A549 (cell line): Measurements from ENCODE around the gene ATG9A. TPM values are rescaled to one million over a fixed set of nuclear protein-coding genes. Genes with fewer than 3 reads are reported as not detected.
A peak's percentile ranks its signal among the peaks of the same experiment; 100 is the strongest.

Source experiments
- ATAC-seq, 2 experiments: fragments of 200-7000 bp in 1 of 2; fragments of >200 bp in 1 of 2; cut with Nextera tagmentation in 1 of 2; cut with Tn5 transposase in 1 of 2; 3 replicates each; pipeline versions ENCODE4 v1.8.0 to v1.9.1; 2018 to 2020; ENCODE audit warnings: mild to moderate bottlenecking in 1 of 2, moderate library complexity in 1 of 2
- CTCF ChIA-PET: fragments of 300-600 bp; sonication (Branson Sonifier 250); formaldehyde crosslinking; extraction: SDS; loops from one replicate; lab custom pipeline; 2021; ENCODE audit warnings: antibody characterized with exemption, inconsistent platforms; lab: Yijun Ruan, JAX
- POLR2A ChIA-PET: fragments of 350-600 bp; formaldehyde crosslinking; extraction: SDS; loops from one replicate; lab custom pipeline; 2021; ENCODE audit warnings: antibody characterized with exemption, inconsistent platforms; lab: Yijun Ruan, JAX
- DNase-seq, 2 experiments: peaks; one replicate each; pipeline versions ENCODE4 v3.0.0 to v3.0.0-alpha.2; 2011 to 2016; ENCODE audit warnings: low read depth in 1 of 2, low spot score in 1 of 2
- FAIRE-seq: peaks from 2 replicates; lab custom pipeline; 2011; peaks lifted over from hg19 to GRCh38; lab: Jason Lieb, UNC
- H3K27ac ChIP-seq, 2 experiments: fragments of >200 bp; sonication (Bioruptor Twin); formaldehyde crosslinking; 3 replicates each; pipeline ENCODE4 v1.5.1; 2016 to 2017
- H3K4me1 ChIP-seq: fragments of >200 bp; sonication (Bioruptor Twin); formaldehyde crosslinking; 3 replicates; pipeline ENCODE4 v1.6.1; 2016
- H3K4me2 ChIP-seq: fragments of >200 bp; sonication (Bioruptor Twin); formaldehyde crosslinking; 3 replicates; pipeline ENCODE4 v1.6.1; 2016
- H3K4me3 ChIP-seq: fragments of >200 bp; sonication (Bioruptor Twin); formaldehyde crosslinking; 3 replicates; pipeline ENCODE4 v1.5.1; 2016
- H3K9me3 ChIP-seq: fragments of >200 bp; sonication (Bioruptor Twin); formaldehyde crosslinking; 3 replicates; pipeline ENCODE4 v1.6.1; 2016
- CHD2 ChIP-seq: fragments of 150-350 bp; IDR thresholded peaks from 2 replicates; pipeline ENCODE4 v1.6.1; 2014; ENCODE audit warnings: low read length; ENCODE audit not compliant: partially characterized antibody
- CHD4 ChIP-seq: fragments of 200-600 bp; sonication (generic); IDR thresholded peaks from 2 replicates; pipeline ENCODE4 v1.6.1; 2016; ENCODE audit warnings: antibody characterized with exemption, mild to moderate bottlenecking, borderline replicate concordance
- E2F6 ChIP-seq: IDR thresholded peaks from 2 replicates; pipeline ENCODE4 v1.6.1; 2012; ENCODE audit warnings: low read depth, borderline replicate concordance
- ELK1 ChIP-seq: fragments of 150-350 bp; IDR thresholded peaks from 2 replicates; pipeline ENCODE4 v1.6.1; 2014; ENCODE audit warnings: low read depth, mild to moderate bottlenecking, low read length
- FOSL2 ChIP-seq, 2 experiments: fragments of 450-650 bp in 1 of 2; fragments of >200 bp in 1 of 2; sonication (Bioruptor Twin) in 1 of 2; formaldehyde crosslinking; IDR thresholded peaks; 2 replicates each; pipeline versions ENCODE4 v1.5.0 to v1.6.1; 2016 to 2020; ENCODE audit warnings: mild to moderate bottlenecking in 1 of 2, moderate library complexity in 1 of 2
- HEYL ChIP-seq: fragments of 250-450 bp; sonication (Bioruptor Pico); IDR thresholded peaks from 2 replicates; pipeline ENCODE4 v1.8.0; 2021; ENCODE audit warnings: mild to moderate bottlenecking, moderate library complexity
- HOXA7 ChIP-seq: fragments of 250-450 bp; sonication (Bioruptor Pico); IDR thresholded peaks from 2 replicates; pipeline ENCODE4 v1.5.0; 2020; ENCODE audit warnings: mild to moderate bottlenecking, moderate library complexity
- JUN ChIP-seq, 2 experiments: fragments of >200 bp; sonication (Bioruptor Twin); formaldehyde crosslinking; IDR thresholded peaks; 2 replicates in 1 of 2; 3 replicates in 1 of 2; pipeline ENCODE4 v1.6.1; 2016 to 2017
- KDM1A ChIP-seq: fragments of 200-600 bp; sonication (generic); IDR thresholded peaks from 2 replicates; pipeline ENCODE4 v1.6.1; 2016; ENCODE audit warnings: low read depth, mild to moderate bottlenecking
- NR3C1 ChIP-seq: fragments of >200 bp; sonication (Bioruptor Twin); formaldehyde crosslinking; IDR thresholded peaks from 3 replicates; pipeline ENCODE4 v1.6.1; 2017
- POLR2A ChIP-seq: IDR thresholded peaks from 2 replicates; pipeline ENCODE4 v1.6.1; 2012; ENCODE audit warnings: mild to moderate bottlenecking, low read length
- RFX5 ChIP-seq: fragments of 450-650 bp; IDR thresholded peaks from 2 replicates; pipeline ENCODE4 v1.7.1; 2014; ENCODE audit warnings: antibody characterized with exemption, mild to moderate bottlenecking, moderate library complexity
- WGBS: methylation state at CpG from one replicate; pipeline ENCODE4 v1.1.6; 2017; ENCODE audit errors: missing lambda C conversion rate; 5-methylcytosine and 5-hydroxymethylcytosine counted together
- polyA plus RNA-seq, 4 experiments: library from polyadenylated mRNA; depleted of rRNA in 3 of 4; stranded (reverse); fragments of >200 nt; fragmentation: RNase III in 1 of 4; extraction: RNeasy Plus Mini Kit Qiagen cat#74134 plus additional on column Dnase treatment in 1 of 4; gene quantifications; 2 replicates in 3 of 4; 3 replicates in 1 of 4; pipeline ENCODE4 v1.2.3, GENCODE V29; 2011 to 2017

The ATG9A gene
- polyA plus RNA-seq, 2 of the 4 experiments (the other 2 are of a cell fraction) = 41.9 to 75.2 TPM

DNA sequence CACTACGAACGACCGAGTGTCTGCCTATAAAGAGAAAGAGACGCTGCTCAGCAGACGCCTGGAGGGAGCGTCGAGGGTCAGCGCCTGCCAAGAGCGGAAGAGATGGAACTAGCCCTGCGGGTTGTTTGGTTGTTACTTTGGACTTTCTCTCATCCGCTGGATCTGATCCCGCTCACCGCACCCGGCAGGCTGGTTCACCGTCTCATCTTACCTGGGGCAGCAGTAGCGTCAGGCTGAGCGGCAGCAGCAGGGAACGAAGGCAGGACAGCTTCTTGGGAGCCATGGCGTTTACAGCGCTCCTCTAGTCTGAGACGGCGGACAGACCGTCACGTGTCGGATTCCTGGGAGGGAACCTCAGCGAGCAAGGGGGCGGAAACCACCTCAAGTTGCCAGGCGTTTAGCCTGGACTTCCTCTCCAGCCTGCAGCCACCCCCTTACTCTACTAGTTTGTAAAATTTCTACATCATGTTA is 13.9 kb upstream of the ATG9A start:
- FAIRE-seq (no peak), ATAC-seq (no peak), DNase-seq (no peak)
- peaks cover 32% of the 10 kb centered on the region for H3K4me1 ChIP-seq
- TF ChIP-seq POLR2A (0 out of 2 replicates have a peak, but pooled peaks have one; percentile 11), ELK1 (no peak)
- POLR2A ChIA-PET = interaction anchor here (0.6 kb wide), 1 partner anchor 30 kb away, joined by 7 read pairs; no protein-coding TSS in a partner anchor
- H3K4me3 ChIP-seq = no peak overlapping the region
- 89% methylated on average over 28 of the region's 28 CpGs for WGBS
- no peak overlapping the region for H3K27ac ChIP-seq
- H3K9me3 ChIP-seq = no peaks in the 10 kb centered on the region
- CTCF ChIA-PET = interaction anchor here (2.8 to 3.4 kb wide), 2 partner anchors 35 to 51 kb away, joined by 19 to 20 read pairs; partner anchors contain the start of gene DNAJB2
- no peak overlapping the region for H3K4me2 ChIP-seq

DNA sequence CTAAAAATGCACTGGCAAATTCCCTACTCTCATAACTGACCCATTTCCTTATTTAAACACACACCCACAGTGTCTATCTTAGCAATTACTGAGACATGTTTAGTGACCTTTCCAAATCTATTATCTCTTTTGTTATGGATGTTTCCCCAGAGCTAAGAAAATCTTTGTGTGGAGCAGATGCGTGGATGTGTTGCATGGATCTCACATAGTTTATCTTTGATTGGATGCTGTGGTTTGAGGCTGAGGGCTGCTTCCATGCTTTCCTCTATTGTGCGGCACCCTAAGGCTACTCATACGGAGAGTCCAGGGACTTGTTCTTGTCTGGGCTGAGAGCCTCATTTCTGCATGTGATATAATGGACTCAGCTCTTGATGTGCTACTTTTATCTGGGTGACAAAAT is 4.9 kb upstream of the ATG9A start:
- Histone ChIP-seq H3K4me3 (no peak overlapping the region), H3K4me1 (peaks cover 8% of the 10 kb centered on the region; the same call in 2 of the 3 replicates), H3K4me2 (no peak overlapping the region)
- ATAC-seq = no peak
- no peak for DNase-seq
- WGBS = 93% methylated on average over 3 of the region's 3 CpGs
- TF ChIP-seq RFX5 (no peak), HOXA7 (CRISPR knock-in tag) (no peak), HEYL (CRISPR knock-in tag) (no peak), NR3C1 (no peak), CHD2 (no peak), POLR2A (no peak)
- TF ChIP-seq, all 56 proteins: peak for 0
- no peak for FAIRE-seq
- ChIA-PET CTCF (interaction anchor here (1.0 to 9.4 kb wide), 8 partner anchors 11 to 75 kb away, joined by 3 to 86 read pairs (median 4); partner anchors contain the start of genes GLB1L and STK16), POLR2A (interaction anchor here (1.2 kb wide), 1 partner anchor 11 kb away, joined by 5 read pairs; the partner anchor contains the start of genes GLB1L and STK16)
- Histone ChIP-seq H3K9me3 (no peaks in the 10 kb centered on the region), H3K27ac (no peak overlapping the region)

- WGBS = 2% methylated on average over 18 of the region's 24 CpGs
- TF ChIP-seq E2F6 = peak; percentile 40; the same call in 1 of the 2 replicates
- peak in 1 of 2 experiments; percentile 15; a peak in 2 of 5 replicates for TF ChIP-seq JUN (IDR thresholded peaks at IDR 0.05)
- no peak for TF ChIP-seq CHD4
- ATAC-seq = peak; percentile 44 to 51
- H3K4me1 ChIP-seq = peaks cover 19% of the 10 kb centered on the region
- H3K9me3 ChIP-seq = no peaks in the 10 kb centered on the region
- H3K4me3 ChIP-seq = peak overlapping the region; percentile 85
- POLR2A ChIA-PET = interaction anchor here (1.0 to 2.6 kb wide), 10 partner anchors 9 to 65 kb away, joined by 3 to 19 read pairs (median 8); partner anchors contain the start of genes DNAJB2, GLB1L, STK16 and TUBA4B
- DNase-seq = no peak
- peak overlapping the region; percentile 91 for H3K4me2 ChIP-seq
- CTCF ChIA-PET = interaction anchor here (0.7 to 9.4 kb wide), 14 partner anchors 9 to 378 kb away, joined by 3 to 86 read pairs (median 4); partner anchors contain the start of genes DNAJB2 and TUBA4A
- FAIRE-seq = no peak
- peak overlapping the region; percentile 81 to 95 for H3K27ac ChIP-seq
These were observed 664 bp upstream of the ATG9A start for GRCh38 chr2:219230059-219230540.

- H3K4me3 ChIP-seq = peak overlapping the region; percentile 85
- TF ChIP-seq KDM1A = no peak
- TF ChIP-seq FOSL2 (IDR thresholded peaks at IDR 0.05) = no peak
- TF ChIP-seq FOSL2 (CRISPR knock-in tag; IDR thresholded peaks at IDR 0.05) = peak; percentile 2; the same call in 1 of the 2 replicates
- ChIA-PET CTCF (interaction anchor here (1.1 to 9.4 kb wide), 10 partner anchors 8 to 75 kb away, joined by 3 to 86 read pairs (median 6); partner anchors contain the start of gene TUBA4A), POLR2A (interaction anchor here (0.7 to 2.6 kb wide), 12 partner anchors 9 to 170 kb away, joined by 3 to 19 read pairs (median 6); partner anchors contain the start of genes DNAJB2, GLB1L, STK16 and TUBA4A)
- H3K4me2 ChIP-seq = peak overlapping the region; percentile 98
- FAIRE-seq (no peak), ATAC-seq (peak; percentile 36 to 48), DNase-seq (no peak)
- 2% methylated on average over 10 of the region's 19 CpGs for WGBS
- peak overlapping the region; percentile 82 to 95 for H3K27ac ChIP-seq
- no peaks in the 10 kb centered on the region for H3K9me3 ChIP-seq
- H3K4me1 ChIP-seq = peaks cover 19% of the 10 kb centered on the region
These were observed 528 bp downstream of the ATG9A start for GRCh38 chr2:219228911-219229304.
